Amygdala (tissue), 56 donors: Measurements from ENCODE around the gene FBXO31.
A peak's percentile ranks its signal among the peaks of the same experiment; 100 is the strongest.
"Not testable (repeated sequence)": the region's sequence is repeated elsewhere in the genome, so short reads cannot be mapped to it uniquely, and the experiment has no call there.

Experiments used
- DNase-seq, 56 donors: peaks; one replicate each; lab custom pipeline; 2025; lab: John Stamatoyannopoulos, UW

The FBXO31 gene

DNA sequence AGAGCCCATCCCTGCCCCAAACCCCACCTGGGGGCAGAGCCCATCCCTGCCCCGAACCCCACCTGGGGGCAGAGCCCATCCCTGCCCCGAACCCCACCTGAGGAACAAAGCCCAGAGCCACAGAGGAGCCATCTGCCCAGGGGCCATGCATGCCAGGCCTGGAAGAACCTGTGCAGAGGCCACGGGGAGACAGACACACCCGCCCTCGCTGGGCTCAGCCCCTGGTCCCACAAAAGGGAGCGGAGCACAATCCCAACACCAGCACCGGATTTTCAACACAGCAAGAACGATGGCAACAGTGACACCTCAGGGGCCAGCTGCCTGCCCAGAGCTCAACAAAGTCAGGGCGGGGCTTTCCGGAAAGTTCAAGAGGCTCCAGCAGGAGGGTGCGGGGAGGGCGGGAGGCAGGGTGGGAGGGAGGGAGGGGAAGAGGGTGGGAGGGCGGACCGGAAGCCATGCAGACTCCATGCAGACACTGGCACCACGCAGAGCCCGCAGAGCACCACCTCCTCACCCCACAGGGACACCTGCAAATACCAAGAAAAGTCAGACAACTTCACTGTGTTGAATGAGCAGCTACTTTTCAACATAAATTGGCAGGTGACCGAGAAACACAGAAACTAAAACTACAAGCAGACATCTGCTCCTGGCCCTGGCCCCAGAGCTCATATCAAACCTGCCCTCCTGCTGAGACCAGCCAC, 38.5 kb downstream of the FBXO31 start:
- no peak for DNase-seq

DNA sequence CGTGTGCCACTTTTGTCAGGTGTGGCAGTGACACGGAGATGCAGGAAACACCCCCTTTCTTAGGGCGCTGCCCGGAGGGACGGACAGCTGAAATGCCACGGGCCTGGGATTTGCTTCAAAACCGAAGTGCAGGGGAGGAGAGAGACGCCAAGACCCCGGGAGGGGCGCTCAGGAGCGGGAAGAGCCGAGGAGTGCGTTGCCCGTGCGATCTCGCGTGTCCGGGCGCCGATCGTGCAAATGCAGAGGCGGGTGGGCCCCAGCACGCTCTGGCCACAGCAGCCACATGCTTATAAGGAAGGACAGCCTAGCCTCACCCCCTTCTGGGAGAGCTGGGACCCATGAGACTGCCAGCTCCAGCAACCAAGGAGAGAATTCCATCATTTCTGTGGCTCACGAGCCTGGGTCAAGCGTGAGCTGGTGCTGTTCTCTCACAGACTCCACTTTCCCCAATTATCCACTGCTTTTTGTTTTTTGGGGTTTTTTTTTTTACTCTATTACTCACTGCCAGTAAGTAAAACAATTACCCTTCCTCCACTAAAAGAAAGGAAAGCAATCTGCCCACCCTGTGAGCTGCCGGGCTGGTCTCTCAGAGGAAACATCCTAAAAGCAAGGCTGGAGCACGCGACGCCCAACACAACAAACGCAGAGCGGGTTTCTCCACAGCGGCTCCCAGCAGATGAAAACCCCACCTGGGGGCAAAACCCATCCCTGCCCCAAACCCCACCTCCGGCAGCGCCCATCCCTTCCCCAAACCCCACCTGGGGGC, 39.2 kb downstream of the FBXO31 start:
- no peak for DNase-seq

DNA sequence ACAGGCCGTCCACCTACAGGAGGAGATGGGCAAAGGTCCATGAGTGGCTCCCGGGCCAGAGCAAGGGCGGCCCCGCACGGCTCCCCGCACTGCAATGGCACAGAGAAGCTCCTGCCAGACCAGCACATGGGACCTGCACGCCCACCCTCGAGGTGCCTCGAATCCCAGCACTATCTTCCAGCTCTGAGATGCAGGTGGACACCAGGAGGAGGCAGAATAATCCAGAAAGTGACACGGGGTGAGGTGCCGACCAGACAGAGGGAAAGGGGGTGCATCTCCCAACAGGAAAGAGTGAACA, 39.9 kb downstream of the FBXO31 start:
- DNase-seq: no peak

DNA sequence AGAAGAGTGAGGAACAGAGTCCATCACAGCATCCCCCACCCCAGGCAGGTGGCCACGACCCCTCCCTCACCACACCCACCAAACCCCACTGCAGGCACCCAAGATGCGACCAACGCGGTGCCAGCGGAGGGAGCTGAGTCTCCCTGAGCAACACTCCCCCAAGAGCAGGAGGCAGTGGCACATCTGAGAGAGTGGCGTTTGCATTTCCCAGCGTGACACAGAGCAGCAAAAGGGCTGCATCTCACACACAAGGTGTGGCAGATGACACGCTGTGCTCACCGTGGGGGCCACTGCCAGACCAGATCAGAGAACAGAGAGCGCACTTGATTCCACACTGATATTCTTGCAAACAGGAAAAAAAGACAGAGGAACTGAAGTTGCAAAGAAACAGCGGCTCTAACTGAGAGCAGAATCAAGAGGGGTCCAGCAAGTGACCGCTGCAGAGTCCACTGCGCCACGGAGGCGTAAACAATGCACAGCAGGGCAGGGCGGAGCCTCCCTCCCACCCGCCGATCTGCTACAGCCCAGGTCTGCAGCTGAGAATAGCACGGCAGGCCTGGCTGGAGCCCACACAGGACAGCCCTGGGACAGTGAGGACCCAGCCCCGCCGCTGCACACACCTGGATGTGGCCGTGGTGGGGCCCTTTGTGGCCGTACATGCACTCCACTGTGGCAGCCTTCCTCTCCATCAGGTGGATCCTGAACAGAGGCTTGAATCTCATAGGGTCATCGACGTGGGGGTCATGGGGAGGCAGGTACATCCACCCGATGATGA, 40.4 kb downstream of the FBXO31 start:
- no peak for DNase-seq

DNA sequence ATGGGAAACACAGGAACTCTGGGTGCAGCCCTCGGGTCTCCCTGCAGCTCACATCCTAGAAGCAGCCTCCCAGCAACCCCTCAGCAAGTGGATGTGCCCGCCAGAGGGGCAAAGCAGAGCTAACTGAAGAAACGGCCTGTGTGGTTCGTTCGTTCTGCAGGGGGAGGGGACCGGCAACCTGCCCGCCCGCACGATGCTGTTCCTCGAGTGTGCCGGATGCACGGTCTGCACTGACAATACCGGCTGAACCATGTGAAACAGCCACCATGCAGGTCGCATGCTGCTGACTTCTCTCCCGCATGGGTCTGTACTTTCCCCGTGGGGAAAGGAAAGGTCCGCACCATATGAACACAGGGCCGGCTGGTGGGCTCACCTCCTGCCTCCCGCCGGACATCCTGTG, 41.1 kb downstream of the FBXO31 start:
- DNase-seq: no peak

DNA sequence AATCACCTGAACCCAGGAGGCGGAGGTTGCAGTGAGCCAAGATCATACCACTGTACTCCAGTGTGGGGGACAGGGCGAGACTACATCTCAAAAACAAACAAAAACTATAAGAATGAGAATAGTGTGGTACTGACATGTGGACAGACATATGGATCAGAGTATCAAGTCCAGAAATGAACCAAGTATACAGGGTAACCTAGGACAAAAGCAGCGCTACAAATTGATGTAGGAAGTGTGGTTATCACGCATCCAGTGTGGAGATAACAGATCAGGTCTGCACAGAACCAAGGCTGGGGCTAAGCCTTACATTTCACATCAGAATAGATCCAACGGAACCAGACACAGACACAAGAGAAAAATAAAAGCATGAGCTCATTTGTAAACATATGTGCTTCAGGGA, 43.4 kb downstream of the FBXO31 start:
- no peak for DNase-seq

DNA sequence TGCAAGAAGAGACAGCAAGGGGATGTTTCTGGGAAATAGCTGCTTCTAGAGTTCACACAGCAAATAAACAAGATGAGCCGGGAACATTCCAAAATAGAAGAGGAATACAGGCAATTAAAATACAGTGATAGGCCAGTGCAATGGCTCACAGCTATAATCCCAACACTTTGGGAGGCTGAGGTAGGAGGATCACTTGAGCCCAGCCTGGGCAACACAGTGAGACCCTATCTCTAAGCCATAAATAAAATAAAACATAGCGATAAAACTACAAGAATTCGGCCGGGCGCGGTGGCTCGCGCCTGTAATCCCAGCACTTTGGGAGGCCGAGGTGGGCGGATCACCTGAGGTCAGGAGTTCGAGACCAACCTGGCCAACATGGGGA, 43.9 kb downstream of the FBXO31 start:
- DNase-seq: not testable (repeated sequence)

DNA sequence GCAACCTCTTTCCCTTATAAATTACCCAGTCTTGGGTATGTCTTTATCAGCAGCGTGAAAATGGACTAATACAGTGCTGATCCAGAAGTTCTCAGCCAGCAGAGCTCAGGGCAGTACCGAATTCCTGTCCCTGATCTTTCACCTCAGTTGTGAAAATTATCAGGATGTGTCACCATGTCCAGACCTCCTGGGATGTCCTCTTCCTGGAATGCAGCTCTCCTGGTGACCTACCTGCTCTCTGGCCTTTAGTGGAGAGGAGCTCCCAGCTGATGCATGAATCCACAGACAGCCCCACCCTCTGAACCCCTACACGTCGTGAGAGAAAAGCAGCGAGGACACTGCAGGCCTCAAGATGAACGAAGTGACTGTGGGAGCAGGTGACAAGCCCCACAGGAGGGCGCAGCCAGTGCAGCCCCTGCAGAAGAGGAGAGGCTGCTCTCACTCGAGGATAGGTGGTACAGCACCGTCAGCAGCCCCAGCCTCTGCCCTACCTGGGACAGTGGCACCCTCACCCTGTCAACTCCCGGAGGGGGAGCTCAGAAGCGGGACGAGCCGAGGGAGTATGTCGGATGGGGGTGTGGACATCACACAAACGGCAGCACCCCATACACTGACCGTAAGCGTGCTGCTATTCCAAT, 44.4 kb downstream of the FBXO31 start:
- no peak for DNase-seq

DNA sequence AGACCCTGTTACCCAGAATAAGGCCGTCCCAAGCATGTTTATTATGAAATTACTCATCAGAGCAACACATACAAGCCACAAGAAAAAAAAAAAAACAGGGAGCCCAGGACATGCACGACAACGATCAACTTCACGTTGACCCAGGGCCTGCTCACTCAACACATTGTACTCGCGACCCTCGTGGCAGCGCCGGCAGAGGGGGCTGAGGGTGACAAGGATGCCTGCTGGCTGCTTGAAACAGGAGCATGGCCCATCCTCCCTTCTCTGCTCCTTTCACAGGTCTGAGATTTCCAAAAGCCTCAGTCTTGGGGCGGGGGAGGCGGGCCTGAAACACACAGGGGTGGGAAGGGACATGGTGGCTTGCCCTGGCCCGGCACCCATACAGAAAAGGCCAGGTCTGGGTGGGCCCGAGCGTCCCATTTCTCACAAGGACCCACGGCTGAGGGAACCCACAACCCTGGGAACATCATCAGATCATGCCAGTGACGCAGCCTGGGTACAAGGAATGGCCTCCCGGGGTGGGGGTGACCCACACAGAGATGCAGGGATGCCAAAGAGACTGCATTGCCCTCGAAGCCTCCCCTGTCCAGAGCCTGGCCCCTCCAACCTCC, 45.3 kb downstream of the FBXO31 start:
- no peak for DNase-seq

DNA sequence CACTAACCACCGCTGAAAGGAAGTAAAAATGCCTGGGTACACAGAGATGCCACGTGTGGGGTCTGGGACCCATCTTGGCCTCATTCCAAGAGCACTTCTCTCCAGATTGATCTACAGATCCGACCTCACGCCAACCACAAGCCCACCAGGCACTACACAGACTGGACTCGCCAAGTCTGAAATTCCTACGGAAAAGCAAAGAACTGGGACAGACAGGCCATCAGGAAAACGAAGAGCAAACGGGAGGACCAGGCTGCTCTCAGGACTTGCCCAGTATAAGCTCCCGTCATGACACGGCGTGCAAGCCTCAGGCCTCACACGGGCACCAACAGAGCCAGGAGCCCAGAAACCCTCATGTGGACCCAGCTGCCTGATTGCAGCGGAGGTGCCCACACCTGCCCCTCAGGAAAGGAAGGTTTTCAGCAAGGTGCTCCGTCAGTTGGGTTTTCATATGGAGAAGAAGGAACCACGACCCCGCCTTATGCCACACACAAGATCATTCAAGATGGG, 46.3 kb downstream of the FBXO31 start:
- no peak for DNase-seq

DNA sequence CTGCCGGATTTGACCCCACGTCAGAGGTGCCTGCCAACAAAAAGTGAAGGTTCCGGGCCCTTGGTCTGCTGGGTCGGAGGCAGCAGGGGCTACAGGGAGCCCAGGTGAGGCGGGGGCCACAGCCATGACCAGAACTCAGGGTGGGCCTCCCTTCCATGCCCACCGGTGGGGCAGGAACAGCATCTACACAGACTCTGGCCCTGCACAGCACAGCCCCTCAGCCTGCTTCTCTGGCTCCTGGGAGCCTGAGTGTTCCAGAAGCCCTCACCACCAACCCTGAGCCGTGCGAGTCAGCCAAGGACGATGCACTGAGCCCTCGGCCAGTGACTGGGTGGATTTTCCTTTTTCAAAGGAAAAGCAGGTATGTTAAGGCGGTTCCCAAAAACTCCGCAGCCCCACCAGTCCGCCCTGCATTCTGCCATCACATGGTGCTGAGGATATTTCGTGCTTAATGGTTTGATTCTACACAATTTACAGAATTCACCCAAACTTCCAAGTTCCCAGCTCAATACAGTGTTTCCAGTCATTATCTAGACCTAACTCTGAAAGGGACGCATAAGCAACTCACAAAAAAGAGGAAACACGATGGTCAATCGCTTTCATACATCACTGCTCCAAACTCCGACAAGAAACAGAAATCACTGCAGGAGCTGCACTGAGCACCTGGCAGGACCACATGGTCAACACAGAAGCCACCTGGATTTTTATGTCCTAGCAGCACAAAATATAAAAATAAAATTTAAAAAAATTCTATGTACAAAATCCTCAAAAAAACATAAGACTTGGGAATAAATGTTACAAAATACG, 46.9 kb downstream of the FBXO31 start:
- no peak for DNase-seq

DNA sequence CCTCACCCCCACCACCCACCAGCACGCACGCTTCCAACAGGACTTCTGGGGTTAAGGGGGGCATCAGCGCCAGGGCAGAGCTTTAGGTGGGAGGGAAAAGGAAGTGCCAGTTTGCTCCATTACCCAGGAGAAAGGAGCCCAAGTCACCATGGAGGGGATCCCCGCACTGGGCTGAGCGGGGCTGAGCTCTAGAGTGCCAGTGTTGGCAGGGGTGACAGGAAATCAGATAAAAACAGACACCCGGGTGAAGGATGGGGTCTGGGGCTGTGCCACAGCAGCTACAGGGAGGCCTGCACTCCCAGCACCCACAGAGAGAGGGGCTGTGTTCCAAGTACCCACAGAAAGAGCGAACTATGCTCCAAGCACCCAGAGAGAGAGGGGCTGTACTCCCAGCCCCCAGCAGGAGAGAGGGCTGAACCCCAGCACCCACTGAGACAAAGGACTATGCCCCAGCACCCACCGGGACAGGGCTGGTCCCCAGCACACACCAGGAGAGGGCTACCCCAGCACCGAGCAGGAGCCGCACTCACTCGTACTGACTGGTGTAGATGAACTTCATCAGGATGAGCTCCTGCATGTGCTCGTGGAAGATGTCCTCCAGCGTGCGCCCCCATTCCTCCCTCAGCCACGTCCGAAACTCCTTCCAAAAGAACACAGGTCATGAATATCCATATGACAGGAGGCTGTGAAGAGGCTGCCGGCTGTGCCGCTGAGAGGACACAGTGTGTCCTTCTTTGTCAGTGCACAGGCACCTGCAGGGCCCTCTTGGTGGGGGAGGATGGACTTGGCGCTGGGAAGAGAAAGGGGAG, 47.7 kb downstream of the FBXO31 start:
- no peak for DNase-seq

DNA sequence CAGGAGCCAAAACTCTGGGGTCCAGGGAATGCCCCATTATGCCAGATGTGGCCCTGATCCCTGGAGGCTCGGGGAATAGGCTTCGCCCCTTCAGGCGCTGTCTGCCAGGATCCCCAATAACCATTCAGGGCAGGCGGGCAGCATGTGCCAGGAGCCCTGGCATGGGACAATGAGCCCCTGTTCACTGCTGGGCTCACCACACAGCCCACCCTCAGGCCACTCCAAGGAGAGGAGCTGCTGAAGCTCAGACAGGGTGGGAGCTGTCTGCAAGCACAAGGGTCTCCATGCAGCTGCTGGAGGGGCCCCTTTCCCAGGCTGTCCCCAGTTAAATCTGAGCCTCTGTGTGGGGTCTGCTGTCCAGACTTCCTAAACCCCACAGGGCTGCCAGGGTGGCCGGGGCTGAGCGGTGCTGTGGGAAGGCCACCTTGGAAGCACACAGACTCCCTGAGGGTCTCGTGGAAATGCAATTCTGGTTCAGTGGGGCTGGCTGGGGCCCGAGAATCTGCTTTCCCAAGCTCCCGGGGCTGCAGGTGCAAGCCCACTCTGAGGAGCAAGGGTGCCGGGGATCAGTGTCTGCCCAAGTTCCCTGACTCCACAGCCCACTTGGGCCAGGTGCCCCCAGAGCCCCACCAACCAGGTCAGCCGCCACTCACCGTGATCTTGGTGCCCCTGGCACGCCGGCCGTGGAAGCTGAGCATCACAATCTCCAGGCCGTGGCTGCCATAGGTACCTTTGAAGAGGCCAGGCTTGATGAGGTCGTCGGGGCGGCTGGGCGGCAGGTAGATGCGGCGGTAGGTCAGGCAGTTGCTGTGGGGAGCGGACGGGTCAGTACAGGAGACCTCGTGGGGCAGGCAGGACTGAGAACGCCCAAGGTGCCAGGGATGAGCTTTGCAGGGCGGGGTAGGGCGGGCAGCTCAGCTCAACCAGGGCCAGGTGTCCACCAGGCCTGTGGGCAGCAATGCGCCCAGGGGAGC, 48.6 kb downstream of the FBXO31 start:
- peak in 12 of 56 donors; percentile 5 to 33 (median 26) for DNase-seq

DNA sequence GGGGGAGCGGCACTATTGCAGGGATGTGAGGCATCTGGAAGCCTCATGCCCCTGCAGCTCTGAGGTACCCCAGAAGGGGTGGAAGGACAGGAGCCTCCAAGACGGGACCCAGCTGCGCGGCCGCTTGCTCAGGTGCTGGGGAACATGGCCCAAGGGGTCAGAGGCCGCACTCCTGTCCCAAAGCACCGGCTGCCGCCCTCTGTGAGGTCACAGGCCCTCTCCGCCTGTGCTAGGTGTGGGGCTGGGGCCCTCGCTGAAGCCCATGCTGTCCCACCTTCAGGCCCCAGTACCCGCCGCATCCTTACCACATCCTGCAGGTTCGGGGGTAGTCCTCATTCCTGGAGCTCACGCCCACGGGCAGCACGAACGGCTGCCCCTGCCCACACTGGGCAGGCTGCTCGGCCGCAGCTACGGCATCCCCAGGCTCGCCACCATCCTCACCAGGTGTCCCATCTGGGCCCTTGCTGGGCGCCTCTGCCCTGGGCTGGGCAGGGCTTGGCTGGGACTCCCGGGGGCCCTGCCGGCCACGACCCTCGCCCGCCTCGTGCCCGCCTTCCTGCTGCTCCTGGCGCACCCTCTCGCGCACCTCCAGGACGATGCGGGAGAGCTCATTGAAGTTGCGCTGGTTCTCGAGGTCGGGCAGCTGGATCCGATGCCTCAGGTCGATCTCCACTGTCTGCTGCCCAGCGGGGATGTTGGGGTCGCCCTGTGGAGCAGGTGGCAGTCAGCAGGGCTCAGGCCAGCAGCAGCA, 49.8 kb downstream of the FBXO31 start:
- no peak for DNase-seq

DNA sequence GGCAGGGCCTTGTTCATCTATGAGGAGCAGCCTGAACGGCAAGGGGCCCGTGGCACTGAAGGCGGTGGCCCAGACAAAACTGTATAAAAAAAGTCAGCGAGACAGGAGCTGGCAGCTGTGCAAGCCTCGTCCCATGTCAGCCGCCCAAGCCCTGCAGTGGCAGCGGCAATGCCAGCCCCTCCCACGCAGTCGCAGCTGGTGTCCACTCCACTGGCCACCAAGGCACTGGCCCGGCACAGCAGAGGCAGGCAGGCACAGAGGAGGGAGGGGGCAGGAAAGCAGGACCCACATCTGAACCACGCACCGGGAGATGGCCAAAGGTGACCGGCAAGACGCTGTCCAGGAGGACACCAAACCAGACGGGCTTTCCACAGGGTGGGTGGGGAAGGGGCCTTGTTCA, 50.5 kb downstream of the FBXO31 start:
- peak in 44 of 56 donors; percentile 11 to 79 (median 46) for DNase-seq

DNA sequence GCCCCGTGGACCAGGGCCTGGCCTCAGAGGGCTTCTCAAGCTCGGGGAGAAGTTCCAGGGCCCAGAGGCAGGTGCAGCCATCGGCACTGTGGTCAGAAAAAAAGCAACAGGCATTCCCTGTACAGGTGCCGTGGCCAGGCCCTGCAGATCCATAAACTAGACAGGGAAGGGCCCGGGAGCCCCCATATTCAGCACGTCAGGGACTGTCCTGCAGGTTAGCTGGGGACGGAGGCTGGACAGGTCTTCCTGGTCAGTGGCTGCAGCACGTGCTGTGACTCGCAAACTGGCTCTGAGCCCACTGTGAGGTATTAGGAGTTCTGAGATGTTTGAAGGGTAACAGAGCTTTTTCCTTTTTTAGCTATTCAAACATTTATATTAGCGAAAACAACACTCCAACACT, 51.4 kb downstream of the FBXO31 start:
- DNase-seq: no peak

DNA sequence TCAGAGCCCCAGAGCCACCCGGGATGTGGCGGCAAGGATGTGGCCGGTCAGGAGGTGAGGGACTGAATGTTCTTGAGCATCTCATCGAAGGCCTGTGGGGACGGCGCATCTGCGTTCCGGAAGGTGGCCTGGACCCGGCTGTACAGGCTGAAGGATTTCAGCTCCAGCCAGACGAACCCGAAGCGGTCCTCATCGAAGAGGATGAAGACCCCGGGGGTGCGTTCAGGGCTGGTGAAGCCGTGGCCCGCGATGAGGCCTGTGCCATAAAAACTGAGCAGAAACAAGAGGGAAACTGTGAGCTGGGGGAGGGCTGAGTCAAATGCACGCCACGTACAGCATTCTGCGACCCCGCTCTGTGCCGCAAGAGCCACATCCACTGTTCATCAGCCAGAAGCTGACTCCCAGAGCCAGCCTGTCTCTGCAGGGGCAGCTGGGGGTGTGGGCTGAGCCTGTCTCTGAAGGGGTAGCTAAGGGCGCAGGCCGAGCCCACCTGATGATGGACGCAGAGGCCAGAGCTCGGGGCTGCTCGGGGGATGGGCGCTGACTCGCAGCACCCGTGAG, 52.3 kb downstream of the FBXO31 start:
- no peak for DNase-seq
